Prostate gland (tissue), 2 donors: ENCODE results near the gene SEPTIN6.

Experiments used
- CTCF ChIP-seq, 4 experiments: fragments of 200-600 bp in 2 of 4; fragments of 450-650 bp in 2 of 4; sonication (generic) in 2 of 4; IDR thresholded peaks; 1 replicate in 3 of 4; 2 replicates in 1 of 4; pipeline ENCODE4 v1.5.1; 2016 to 2019; ENCODE audit warnings: antibody characterized with exemption in 4 of 4, mild to moderate bottlenecking in 2 of 4, moderate library complexity in 2 of 4
- POLR2A ChIP-seq: fragments of 450-650 bp; IDR thresholded peaks from one replicate; pipeline ENCODE4 v1.6.1; 2016; ENCODE audit warnings: antibody characterized with exemption, mild to moderate bottlenecking

GRCh38 chrX:119736206-119736764 lies 43.3 kb upstream of the SEPTIN6 start:
- TF ChIP-seq CTCF (IDR thresholded peaks at IDR 0.05), result no peak
- TF ChIP-seq POLR2A, result no peak
